Measurements from ENCODE around the gene ZNF853. TPM values are rescaled to one million over a fixed set of nuclear protein-coding genes. Genes with fewer than 3 reads are reported as not detected.

Gene ZNF853
- total and polyA plus RNA-seq, 10 donors: 1.3 to 10.1 (median 4.5) TPM

GRCh38 chr7:6590645-6591110 is 24.7 kb upstream of the ZNF853 start:
- peaks cover 0 to 79% (median 54%) of the 10 kb centered on the region in 6 donors for H3K36me3 ChIP-seq
- DNase-seq: no peak
- H3K27me3 ChIP-seq (replicated peaks in 1 of 7): no peaks in the 10 kb centered on the region

GRCh38 chr7:6600093-6600492 is 15.3 kb upstream of the ZNF853 start:
- TF ChIP-seq POLR2A (IDR thresholded peaks at IDR 0.05) (no peak), CTCF (IDR thresholded peaks at IDR 0.05 in 8 of 11, conservative IDR thresholded peaks at IDR 0.05 in 3 of 11) (no peak), POLR2AphosphoS5 (IDR thresholded peaks at IDR 0.05) (peak in 1 of 3 donors; percentile 65)
- Histone ChIP-seq H3K4me1 (peaks cover 0 to 5% (median 0%) of the 10 kb centered on the region in 6 donors), H3K27ac (no peak overlapping the region), H3K4me3 (no peak overlapping the region), H3K36me3 (peaks cover 0 to 100% (median 93%) of the 10 kb centered on the region in 6 donors), H3K9me3 (no peaks in the 10 kb centered on the region), H3K27me3 (replicated peaks in 1 of 7) (no peaks in the 10 kb centered on the region)
- intact Hi-C loops (cut with DNase I; ENCODE audit: low total_unique reads): no loop called here
- no peak for DNase-seq
- 92 to 97% (median 94%) methylated on average over 12 to 15 of the region's 15 CpGs for WGBS, 5 donors

More at GRCh38 chr7:6590645-6591110, 24.7 kb upstream of the ZNF853 start:
- H3K9me3 ChIP-seq: no peaks in the 10 kb centered on the region
- H3K4me3 ChIP-seq: peak overlapping the region; percentile 63 to 98 (median 87)
- peak overlapping the region; percentile 81 to 97 (median 92) for H3K27ac ChIP-seq
- peak in 1 of 11 experiments; percentile 0 for TF ChIP-seq CTCF (IDR thresholded peaks at IDR 0.05 in 8 of 11, conservative IDR thresholded peaks at IDR 0.05 in 3 of 11)
- TF ChIP-seq POLR2A (IDR thresholded peaks at IDR 0.05): no peak
- TF ChIP-seq POLR2AphosphoS5 (IDR thresholded peaks at IDR 0.05): no peak
- intact Hi-C loops (cut with DNase I; ENCODE audit: low total_unique reads): no loop called here
- 9 to 18% (median 11%) methylated on average over 10 of the region's 10 CpGs for WGBS, 5 donors
- peaks cover 7 to 38% (median 25%) of the 10 kb centered on the region in 6 donors for H3K4me1 ChIP-seq

GRCh38 chr7:6604458-6604857 is 11.0 kb upstream of the ZNF853 start:
- H3K4me3 ChIP-seq: no peak overlapping the region
- H3K27ac ChIP-seq: no peak overlapping the region
- H3K9me3 ChIP-seq: no peaks in the 10 kb centered on the region
- no peak for DNase-seq
- TF ChIP-seq POLR2A (IDR thresholded peaks at IDR 0.05) (no peak), CTCF (IDR thresholded peaks at IDR 0.05 in 8 of 11, conservative IDR thresholded peaks at IDR 0.05 in 3 of 11) (no peak), POLR2AphosphoS5 (IDR thresholded peaks at IDR 0.05) (peak in 1 of 3 donors; percentile 50)
- WGBS, 5 donors: 85 to 96% (median 91%) methylated on average over 9 to 10 of the region's 10 CpGs
- peaks cover 0 to 5% (median 0%) of the 10 kb centered on the region in 6 donors for H3K4me1 ChIP-seq
- no peaks in the 10 kb centered on the region for H3K27me3 ChIP-seq (replicated peaks in 1 of 7)
- intact Hi-C loops (cut with DNase I; ENCODE audit: low total_unique reads): no loop called here
- peaks cover 0 to 100% (median 92%) of the 10 kb centered on the region in 6 donors for H3K36me3 ChIP-seq

- H3K4me1 ChIP-seq: peaks cover 0 to 5% (median 0%) of the 10 kb centered on the region in 6 donors
- DNase-seq: no peak
- WGBS, 5 donors: 92 to 96% (median 95%) methylated on average over 33 to 36 of the region's 36 CpGs
- intact Hi-C loops (cut with DNase I; ENCODE audit: low total_unique reads): no loop called here
- H3K27me3 ChIP-seq (replicated peaks in 1 of 7): no peaks in the 10 kb centered on the region
- TF ChIP-seq POLR2A (IDR thresholded peaks at IDR 0.05) (no peak), POLR2AphosphoS5 (IDR thresholded peaks at IDR 0.05) (no peak), CTCF (IDR thresholded peaks at IDR 0.05 in 8 of 11, conservative IDR thresholded peaks at IDR 0.05 in 3 of 11) (no peak)
- H3K27ac ChIP-seq: no peak overlapping the region
- no peaks in the 10 kb centered on the region for H3K9me3 ChIP-seq
- H3K4me3 ChIP-seq: no peak overlapping the region
- H3K36me3 ChIP-seq: peaks cover 0 to 90% (median 69%) of the 10 kb centered on the region in 6 donors
These were observed 8.4 kb upstream of the ZNF853 start for GRCh38 chr7:6606866-6607583.

Data from spleen (tissue), 11 donors.